NCI-H1694 treated with DMSO at 0.1 percent for 48 hours (cell line): ENCODE measurements around the gene LAMA5.

Source experiments
- DNase-seq: peaks from one replicate; lab custom pipeline; 2025; lab: John Stamatoyannopoulos, UW

The LAMA5 gene

DNA sequence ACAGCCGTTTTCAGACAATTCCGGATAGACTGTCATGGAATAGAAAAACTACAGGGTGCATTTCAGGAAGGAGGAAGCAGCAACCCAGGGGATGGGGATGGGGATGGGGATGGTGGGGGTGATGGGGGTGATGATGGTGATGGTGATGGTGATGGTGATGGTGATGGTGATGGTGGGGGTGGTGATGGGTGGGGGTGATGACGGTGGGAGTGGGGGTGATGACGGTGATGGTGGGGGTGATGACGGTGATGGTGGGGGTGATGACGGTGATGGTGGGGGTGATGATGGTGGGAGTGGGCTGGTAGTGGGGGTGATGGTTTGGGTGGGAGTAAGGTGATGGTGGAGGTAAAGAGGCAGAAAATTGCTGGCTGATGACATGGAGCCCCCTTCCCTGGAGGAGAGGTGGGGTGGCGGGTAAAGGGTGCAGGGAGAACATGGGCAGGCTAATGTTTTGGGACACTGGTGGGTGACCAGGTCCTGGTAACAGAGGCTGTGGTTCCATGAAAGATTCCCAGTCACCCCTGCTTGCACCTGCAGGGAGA is 17.5 kb downstream of the LAMA5 start:
- no peak for DNase-seq

DNA sequence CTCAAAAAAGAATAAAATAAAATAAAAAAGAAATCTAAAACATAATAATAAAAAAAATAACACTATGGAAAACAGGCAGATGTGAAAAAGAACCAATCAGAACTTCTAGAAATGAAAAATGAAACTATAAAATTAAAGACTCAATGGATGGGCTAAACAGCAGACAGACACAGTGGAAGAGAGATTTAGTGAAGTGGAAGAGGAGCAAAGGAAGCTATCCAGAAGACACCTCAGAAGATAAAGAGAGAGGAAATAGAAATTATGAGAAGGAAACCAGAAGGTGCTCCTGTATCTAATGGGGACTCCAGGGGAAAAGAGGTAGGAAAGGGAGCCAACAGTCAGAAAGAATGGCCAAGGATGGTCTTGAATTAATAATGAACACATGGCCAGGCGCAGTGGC is 18.5 kb downstream of the LAMA5 start:
- no peak for DNase-seq

DNA sequence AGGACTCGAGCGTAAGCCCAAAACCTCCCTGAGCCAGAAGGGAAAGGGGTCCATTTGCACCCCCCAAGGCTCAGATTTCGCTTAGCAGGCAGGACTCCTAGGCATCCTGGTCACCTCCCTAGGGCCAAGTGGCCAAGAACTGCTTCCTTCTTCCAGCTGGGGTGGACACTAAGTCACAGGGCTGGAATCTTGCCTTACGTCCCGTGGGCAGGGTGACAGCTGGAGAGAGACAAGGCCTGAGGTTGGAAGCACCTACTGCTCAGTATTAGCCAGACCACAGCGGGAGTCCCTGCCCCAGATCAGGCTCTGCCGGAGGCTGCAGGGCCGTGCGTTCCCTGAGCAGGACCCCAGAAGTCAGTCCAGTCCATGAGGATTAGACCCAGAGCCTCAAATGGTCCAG is 19.7 kb downstream of the LAMA5 start:
- no peak for DNase-seq

DNA sequence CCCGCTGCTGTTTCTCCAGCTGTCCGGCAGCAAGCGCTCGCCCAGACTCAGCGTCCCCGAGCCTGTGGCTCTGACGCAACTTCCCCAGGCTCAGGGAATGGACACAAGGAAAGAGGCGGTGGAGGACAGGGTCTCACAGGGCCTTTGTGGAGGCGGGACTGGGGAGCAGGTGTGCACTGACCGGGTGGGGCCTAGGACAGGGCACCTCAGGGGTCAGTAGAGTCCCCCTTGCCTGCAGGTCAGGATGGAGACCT is 20.0 kb downstream of the LAMA5 start:
- no peak for DNase-seq

DNA sequence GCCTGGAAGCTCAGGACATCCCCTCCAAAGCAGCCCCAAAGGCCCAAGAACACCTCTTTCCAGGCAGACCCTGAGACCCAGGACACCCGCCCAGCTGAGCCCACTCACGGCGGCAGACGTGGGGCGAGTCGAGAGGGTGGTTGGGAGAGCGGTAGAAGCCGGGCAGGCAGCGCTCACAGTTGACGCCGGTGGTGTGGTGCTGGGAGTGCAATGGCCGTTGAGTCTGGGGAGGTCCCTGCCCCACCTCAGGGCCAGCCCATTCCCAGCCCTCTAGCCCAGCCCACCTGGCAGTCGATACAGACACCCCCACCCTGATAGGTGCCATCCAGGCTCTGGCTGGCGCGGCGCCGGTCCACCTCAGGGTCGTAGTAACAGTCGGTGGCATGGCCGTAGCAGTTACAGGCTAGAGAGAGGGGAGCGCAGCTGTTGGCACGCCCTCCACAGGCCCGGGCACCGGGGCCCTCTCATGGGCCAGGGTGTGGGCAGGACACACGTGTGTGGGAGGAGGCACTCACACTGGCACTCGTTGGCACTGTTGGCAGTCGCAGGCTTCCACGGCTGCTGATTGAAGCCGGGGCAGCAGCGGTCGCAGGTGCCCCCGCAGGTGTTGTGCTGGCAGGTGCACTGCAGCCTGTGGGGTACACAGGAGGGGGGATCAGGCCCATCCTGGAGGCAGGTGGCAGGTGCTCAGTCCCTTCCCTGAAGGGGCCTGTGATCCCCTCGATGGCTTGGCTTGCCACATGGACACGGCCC is 20.5 kb downstream of the LAMA5 start:
- no peak for DNase-seq

DNA sequence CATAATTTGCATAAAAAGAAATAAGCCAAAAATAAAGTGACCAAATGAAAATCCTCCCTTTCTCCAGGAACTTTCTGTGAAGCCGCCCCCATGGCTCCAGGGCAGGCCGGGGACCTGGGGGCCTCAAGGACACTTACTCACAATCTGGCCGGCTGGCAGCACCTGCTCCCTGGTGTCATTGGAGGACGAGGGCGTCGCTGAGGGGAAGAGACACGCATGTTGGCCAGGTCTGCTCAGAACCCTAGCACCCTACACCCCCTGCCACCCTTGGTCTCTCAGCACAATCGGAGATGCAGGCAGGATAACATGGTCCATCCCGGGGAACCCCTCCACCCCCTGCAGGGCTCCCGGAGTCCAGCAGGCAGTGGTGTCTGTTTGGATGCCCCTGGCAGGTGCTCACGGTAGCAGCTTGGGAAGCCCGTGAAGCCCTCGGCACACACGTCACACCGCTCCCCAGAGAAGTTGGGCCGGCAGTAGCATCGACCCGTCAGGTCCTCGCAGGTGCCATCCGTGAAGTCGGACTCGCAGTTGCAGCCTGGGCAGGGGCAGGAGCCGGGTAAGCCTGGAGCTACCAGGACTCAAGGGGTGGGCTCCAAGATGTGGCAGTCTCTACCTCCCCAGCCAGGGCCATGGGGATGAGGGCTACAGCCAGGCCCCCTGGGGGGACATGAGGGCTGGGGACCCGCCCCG is 21.3 kb downstream of the LAMA5 start:
- no peak for DNase-seq

DNA sequence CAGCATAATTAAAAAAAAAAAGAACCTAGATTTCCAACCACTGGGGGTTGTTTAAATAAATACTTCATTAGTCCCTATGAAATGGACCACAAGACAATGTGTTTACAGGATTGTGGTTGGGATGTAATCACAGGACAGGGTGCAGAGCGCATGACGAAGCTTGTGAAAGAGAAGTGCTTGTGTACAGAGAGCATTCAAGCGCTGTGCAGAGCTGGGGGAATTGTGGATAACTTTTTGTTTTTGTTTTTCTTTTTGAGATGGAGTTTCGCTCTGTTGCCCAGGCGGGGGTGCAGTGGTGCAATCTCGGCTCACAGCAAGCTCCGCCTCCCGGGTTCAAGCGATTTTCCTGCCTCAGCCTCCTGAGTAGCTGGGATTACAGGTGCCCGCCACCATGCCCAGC is 22.3 kb downstream of the LAMA5 start:
- no peak for DNase-seq

DNA sequence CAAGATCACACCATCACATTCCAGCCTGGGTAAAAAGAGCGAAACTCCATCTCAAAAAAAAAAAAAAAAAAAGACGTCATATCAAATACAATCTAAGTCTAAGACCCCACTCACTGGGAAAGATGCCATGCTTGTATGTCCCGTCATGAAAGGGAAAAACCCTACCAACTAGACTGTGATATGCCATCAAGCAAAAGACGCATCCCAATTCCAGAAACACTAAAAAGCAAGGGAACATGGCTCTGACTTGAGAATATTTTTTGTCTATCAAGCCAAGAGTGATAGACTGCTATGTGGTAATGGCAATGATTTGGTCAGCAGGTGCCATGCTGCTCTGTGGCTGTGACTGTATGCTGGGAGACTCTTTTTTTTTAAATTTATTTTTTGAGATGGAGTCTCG is 23.0 kb downstream of the LAMA5 start:
- DNase-seq = no peak

DNA sequence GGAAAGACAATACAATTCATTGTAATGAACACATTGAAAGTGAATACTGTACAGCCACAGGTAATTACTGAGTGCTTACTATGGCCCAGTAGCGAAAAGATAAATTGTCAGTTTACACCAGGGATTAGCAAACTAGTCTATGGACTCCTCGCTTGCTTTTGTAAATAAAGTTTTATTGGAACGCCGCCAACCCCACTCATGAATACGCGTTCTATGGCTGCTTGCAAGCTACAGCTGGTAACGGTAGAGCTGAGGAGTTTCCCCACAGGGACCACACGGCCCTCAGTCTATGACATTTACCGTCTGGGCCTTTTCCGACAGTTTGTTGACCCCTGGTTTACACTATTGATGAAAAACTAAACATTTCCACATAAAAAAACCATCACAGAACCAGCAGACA is 24.2 kb downstream of the LAMA5 start:
- DNase-seq = no peak

DNA sequence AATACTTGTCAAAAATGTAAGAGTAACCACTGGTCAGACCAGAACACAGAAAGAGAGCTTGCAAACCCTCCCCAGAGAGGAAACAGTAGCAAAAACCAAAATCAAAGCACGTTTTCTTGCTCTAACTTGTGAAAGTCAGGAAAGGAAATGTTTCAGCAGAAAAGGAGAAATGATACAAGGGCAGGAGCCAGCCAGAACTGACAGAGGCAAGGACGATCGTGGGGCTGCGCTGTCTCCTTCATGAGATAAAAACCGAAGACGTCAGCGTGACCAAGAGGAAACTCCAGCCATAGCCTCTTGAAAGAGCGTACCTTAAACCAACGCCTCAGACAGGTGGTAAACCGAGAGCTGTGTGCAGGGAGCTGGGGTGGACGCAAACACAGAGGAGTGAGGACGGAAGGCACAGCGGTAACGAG is 27.5 kb downstream of the LAMA5 start:
- DNase-seq = no peak

DNA sequence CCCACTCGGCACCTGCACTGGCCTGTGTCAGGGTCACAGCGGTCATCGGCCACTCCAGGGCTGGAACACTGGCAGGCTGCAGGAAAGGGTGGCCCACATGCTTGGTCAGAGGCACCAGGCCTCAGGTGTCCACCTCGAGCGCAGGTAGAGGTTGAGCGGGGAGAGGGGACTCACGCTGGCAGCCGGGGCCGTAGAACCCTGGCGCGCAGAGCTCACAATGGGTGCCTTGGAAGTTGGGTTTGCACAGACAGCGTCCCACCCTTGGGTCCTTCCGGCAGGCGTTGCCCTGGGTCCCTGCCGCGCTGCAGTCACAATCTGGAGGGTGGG is 28.9 kb downstream of the LAMA5 start:
- no peak for DNase-seq

DNA sequence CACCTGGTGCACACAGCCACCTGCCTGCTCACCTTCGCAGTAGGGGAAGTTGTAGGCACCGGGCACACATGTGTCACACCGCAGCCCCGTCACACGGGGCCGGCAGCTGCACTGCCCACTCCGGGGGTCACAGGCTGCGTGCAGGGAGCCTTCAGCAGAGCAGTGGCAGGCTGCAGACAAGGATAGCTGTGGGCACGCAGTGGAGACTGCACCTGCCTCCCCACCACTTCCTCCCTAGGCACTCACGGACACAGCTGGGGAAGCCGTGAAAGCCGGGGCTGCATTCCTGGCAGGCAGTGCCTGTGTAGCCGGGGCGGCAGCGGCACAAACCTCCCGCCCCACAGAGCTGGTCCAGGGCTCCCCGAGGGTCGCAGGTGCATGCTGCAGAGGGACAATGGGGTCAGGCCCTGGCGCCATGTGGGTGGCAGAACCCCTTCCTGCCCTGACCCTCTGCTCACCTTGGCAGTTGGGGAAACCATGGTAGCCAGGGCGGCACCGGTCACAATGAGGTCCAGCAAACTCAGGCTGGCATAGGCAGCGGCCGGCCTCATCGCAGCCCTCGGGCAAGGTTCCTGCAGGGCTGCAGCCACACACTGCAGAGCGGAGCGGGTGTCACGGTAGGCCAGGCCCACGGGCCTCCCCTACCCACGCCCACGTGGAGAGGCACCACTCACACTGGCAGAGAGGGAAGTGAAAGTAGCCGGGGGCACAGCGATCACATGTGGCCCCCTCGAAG is 29.4 kb downstream of the LAMA5 start:
- DNase-seq = no peak

DNA sequence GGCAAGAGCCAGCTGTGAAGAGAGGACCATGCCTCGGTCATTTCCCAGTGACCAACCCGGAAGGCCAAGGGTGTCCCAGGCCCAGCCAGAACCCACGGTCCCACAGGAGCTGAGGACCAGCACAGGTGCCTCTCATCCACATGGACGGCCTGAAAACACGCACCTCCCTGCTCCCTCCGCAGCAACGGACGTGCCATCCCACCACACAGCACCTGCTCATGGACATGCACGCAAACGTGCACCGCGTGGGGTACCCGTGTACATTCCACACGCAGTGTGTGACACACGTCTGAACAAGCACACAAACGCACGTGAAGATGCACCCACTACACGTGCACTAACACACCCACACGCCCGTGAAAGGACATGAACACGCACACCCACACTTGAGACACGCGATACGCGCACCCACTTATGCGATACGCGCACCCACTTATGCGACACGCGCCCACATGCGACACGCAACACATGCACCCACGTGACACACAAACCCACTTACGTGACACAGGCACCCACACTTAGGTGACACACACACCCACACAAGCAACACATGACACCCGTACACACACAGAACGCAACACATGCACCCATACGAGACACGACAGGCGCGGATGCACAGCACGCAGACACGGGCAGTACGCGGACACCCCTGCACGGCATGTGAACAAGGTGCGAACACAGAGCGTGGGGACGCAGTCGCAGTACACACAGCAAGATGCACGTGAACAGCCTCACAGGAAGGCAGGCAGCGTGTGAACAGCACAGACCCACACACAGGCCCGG is 30.1 kb downstream of the LAMA5 start:
- no peak for DNase-seq

DNA sequence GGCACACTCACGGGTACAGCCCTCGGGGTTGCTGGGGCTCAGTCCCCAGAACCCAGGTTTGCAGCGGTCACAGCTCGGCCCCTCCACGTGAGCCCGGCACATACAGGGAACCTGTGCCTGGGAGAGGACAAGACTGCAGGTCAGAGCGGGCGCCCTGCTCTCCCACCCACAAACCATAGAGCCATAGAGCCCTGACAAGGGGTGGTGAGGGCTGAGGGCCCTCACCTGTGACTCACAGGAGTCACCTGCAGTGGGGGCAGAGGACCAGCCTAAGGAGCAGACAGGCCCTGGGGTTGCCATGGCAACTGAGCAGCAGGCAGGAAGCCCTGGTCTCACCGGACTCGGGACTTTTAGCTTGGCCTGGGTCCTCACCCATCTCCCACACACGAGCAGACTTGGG is 30.8 kb downstream of the LAMA5 start:
- no peak for DNase-seq

DNA sequence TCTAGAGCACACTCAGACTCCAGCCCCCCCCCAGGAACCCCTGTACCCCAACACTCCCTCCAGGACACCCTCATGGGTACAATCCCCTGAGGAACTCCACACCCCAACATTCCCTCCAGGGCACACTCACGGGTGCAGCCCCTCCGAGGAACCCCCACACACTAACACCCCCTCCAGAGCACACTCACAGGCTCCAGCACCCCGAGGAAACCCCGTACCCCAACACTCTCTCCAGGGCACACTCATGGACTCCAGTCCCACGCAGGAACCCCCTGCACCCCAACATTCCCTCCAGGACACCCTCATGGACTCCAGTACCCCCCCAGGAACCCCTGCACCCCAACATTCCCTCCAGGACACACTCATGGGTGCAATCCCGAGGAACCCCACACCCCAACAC is 31.6 kb downstream of the LAMA5 start:
- no peak for DNase-seq

DNA sequence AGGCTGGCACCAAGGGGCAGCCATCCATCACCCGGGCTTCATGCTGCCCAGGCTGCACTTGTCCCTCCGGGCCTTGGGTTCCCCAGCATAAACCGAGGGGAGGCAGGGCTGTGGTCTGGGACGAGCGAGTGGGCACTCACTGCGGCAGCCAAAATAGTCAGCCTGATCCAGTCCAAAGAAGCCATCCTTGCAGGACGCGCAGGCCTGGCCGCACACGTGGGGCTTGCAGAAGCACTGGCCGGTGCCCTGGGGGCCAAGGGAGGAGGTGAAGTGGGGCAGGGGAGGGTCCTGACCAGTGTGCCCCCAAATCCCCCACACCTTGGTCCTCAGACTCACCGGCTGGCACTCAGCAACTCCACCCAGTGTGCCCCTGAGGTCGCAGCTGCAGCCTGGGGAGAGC is 32.2 kb downstream of the LAMA5 start:
- no peak for DNase-seq

DNA sequence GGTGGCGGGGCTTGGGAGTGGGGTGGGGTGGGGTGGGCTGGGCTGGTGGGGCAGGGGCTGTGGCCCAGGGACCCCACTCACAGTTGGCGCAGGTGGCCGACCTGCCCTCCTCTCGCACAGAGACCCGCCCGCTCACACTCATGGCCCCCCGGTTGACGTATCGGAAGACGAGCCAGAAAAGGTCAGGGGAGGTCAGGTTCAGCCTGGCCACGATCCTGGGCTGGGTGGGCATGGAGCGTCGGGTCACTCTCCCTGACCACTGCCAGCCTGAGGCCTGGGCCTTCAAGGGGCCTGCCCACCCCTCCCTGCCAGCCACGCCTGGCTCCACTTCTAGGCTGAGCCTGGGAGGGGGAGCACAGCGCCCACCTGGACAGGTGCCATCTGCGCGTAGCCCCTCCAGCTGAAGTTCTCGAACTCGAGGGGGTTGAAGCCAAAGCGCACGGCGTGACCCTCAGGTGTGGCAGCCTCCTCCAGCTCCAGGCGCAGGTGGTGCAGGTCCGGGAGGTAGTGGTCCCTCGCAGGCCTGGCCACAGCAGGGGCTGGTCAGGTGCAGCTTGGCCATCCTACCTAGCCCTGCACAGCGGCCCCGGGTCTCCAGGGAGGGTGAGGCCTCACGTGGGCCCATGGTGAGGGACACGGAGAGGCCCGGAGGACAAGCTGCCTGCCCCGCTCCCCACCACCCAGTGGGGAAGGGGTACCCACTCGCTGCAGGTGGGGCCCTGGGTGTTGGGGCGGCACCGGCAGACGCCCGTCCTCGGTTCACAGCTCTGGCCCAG is 33.1 kb downstream of the LAMA5 start:
- DNase-seq = no peak

DNA sequence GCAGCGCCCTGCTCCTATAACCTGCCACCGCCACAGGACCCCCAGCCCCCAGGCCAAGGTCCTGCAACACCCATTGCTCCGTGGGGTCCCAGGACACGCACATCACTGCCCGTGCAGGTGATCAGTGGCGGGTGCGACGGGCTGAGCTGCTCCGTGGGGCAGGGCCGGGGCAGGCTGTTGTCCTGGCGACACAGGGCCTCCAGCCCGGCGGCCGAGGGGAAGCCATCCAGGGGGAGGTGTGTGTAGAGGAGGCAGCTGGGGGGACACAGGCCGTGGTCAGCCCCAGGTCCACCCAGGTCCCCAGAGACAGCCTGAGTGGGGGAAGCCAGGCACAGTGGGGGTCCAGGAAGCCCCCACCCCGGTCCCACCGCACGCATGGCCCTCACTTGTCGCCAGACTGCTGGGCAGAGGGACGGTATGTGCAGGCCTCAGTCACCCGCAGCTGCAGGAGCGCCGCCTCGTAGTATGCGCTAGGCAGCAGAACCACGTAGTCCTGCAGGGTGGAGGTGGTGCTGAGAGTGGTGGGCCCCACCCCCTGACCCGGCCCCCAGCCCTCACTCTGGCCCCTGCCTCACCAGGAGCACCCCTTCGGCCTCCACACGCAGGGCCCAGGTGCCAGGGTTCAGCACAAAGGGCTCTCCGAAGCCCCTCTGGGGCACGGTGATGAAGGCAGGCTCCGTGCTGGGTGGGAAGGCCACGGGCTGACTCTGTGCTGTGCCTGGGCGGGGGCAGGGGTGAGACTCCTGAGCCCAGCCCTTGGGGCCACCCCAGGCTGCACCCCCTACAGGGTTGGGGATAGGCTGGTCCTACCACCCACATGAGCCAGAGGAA is 33.9 kb downstream of the LAMA5 start:
- no peak for DNase-seq

DNA sequence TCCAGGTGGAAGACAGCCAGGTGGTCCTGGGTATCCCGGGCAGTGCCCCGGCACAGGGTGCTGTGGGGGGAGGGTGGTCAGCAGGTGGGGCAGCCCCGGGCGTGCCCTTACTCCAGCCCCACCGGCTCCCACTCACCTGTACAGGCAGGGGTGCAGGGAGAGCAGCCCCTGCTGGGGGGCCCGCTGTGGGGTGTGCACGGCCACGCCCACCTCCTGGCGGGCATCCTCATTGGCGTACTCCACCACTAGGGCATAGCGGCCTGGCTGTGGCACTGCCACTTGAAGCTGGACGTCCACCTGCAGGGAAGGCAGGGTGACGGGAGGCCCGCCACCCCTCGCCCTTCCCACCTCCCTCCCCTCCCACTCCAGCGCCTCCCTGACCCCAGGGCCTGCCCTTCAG is 34.7 kb downstream of the LAMA5 start:
- DNase-seq = no peak

DNA sequence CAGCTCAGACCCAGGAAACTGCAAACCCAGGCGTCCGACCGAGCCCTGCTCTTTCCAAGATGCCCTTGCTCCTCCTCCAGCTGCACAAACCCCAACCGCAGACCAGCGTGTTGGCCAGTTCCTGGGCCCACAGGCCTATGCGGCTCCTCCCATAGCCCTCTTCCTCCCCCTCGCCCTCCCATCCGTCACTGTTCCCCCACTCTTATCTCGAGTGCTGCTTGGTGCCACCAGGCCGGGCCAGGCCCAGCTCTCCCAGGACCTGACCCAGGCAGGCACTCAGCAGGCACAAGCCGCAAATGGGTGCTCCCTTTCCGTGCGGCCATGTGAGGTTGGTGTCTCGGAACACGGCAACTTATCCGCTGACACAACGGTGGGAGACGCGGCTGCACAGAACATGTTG is 35.8 kb downstream of the LAMA5 start:
- no peak for DNase-seq
